Measurements from ENCODE around the gene RPS23.

- TF ChIP-seq POLR2A (IDR thresholded peaks at IDR 0.05) = no peak
- no peak for TF ChIP-seq CTCF (IDR thresholded peaks at IDR 0.05)
These were observed 52.5 kb downstream of the RPS23 start for GRCh38 chr5:82225525-82226172.
